GM19463 (cell line): ENCODE results near the gene PIP4K2C.
A peak's percentile ranks its signal among the peaks of the same experiment; 100 is the strongest.
"Not testable (repeated sequence)": the region's sequence is repeated elsewhere in the genome, so short reads cannot be mapped to it uniquely, and the experiment has no call there.

ENCODE experiments used
- ATAC-seq: cut with Tn5 transposase; IDR thresholded peaks from one replicate; pipeline ENCODE4 v1.9.1; 2021; ENCODE audit warnings: mild to moderate bottlenecking, moderate library complexity; ENCODE audit not compliant: unreplicated experiment

The PIP4K2C gene

GRCh38 chr12:57609101-57609780, 18.2 kb downstream of the PIP4K2C start:
- ATAC-seq: no peak

DNA sequence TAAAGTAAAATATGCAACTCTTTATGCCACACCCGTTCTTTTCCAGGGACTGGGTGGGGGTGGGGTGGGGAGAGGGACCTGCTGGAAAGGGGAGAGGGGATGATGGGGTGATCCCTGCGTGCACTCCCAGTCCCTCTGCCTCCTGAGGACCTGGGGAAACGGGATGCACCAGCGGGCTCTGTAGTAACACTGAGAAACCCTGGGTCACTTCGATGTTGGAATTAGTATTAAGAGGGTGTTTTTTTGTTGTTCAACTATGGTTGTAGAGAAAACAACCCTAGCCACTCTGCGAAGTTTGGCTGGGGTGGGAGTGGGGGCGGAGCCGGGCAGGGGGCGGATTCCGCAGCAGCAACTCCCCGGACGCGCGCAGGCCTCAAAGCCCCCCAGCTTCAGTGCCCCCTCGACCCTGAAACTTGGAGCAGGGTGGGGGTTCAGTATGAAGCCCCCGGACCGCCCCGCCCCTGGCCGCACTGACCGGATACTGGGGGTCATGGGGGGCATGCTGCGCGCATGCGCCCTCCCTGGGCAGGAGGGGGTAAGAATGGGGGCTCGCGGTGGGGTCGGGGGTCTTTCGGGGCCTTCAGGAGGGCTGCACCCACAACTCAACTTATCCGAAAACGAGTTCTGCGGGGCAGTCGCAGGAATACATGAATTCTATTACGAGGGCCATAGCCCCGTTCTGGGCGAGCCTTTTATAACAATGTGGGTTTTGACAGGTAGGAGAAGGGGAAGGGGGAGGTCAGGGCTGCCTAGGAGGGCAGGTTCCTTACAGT, 19.0 kb downstream of the PIP4K2C start:
- no peak for ATAC-seq

DNA sequence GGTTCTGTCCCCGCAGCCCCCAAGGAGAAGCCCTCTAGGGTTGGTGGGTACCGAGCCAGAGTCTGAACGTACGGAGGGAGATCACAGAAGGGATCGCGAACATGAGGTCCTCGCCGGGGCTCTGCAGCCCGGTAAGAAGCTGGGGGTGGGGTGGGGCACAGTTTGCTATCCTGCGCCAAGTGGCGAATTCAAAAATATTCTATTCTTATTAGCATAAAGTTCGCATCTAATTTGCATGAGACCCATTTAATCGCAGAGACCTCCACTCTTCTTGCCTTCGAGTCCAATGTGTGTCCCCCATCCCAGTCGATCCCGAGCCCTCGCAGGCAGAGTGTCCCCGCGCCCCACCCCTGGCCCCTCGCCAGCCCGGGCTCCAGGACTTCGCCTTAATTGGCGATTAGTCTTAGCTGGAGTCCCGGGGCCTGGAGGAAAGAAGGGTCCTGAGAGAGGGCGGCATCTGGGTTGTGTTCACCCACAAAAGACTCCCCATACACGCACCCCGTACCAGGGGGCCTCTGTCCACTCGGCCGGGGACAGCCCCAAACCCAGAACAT, 19.6 kb downstream of the PIP4K2C start:
- no peak for ATAC-seq

GRCh38 chr12:57611108-57611826, 20.3 kb downstream of the PIP4K2C start, which contains the start of gene ARHGEF25:
ARHGEF25 (plus strand) TSS chr12:57611435; CDS start chr12:57611895, 460 bp downstream.
- ATAC-seq: no peak

GRCh38 chr12:57611827-57612710, 21.1 kb downstream of the PIP4K2C start:
- no peak for ATAC-seq

DNA sequence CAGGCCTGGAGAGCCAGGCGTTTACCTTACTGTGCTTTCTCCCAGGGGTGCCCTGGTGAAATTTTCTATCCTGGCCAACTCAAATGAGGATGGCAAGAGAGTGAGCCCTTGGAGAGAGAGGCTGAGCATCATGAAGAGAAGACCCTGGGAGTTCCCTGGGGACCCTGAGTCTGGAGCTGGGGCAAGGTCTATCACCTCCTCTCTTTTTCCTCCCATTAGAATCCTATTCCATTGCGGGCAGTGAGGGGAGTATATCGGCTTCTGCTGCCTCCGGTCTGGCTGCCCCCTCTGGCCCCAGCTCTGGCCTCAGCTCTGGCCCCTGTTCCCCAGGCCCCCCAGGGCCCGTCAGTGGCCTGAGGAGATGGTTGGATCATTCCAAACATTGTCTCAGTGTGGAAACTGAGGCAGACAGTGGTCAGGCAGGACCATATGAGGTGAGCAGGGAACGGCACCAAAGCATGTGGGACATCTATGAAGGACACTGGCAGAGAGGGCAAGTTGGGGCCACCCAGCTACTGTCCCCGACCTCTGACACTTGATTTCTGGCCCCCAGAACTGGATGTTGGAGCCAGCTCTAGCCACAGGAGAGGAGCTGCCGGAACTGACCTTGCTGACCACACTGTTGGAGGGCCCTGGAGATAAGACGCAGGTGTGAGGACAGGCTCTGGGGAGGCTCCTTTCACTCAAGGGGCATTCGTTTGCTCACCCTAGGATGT, 21.9 kb downstream of the PIP4K2C start:
- no peak for ATAC-seq

GRCh38 chr12:57613427-57614109, 22.6 kb downstream of the PIP4K2C start:
- no peak for ATAC-seq

GRCh38 chr12:57614178-57614947, 23.4 kb downstream of the PIP4K2C start:
- ATAC-seq: peak; percentile 62

- no peak for ATAC-seq
Observed at GRCh38 chr12:57614948-57615500, 24.0 kb downstream of the PIP4K2C start.

- no peak for ATAC-seq
Observed at GRCh38 chr12:57615637-57616036, 24.6 kb downstream of the PIP4K2C start.

DNA sequence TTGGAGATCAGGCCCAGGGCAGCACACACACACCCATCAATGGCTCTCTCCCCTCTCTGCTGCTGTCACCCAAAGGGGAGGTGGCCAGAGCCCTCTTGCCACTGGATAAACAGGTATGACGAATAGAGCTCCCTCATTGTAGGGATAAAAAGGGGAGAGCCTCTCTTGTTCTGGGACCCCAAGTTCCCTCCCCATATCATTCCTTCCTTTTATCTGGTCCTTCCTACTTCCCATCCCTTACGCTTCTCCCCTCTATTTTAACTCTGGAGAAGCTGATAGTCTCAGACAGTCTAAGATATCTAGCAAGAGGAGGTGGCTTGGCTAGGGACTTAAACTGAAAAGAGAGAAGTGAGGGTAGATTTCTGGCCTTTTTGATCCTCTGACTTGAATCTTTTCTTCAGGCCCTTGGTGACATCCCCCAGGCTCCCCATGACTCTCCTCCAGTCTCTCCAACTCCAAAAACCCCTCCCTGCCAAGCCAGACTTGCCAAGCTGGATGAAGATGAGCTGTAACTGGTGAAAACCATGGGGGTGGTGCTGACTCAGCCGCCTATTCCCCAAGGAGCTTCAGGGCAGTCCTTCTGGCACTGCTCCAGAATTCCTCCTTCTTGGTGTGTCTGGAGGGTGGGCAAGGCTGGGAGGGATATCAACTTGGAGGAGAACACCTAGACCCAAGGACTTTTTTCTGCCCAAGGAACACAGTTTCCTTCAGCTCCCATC, 25.6 kb downstream of the PIP4K2C start:
- ATAC-seq: no peak

DNA sequence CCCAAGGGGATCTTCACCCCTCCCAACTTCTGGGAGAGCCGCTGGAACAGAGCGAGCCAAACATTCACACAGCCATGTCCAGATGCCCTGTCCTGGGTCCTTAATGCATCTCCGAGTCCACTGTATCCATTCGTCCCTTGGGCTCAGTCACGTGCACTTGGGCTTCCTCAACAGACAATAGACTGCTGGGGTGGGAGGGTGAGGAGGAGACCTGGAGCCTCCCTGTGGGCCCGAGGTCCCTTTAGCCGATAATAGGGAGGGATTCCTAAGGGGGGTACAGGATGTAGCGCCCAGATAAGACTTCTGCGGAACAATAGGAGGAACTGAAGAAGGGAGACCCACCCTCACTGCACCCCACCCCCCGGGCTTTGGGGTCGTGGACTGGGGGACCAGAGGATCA, 26.9 kb downstream of the PIP4K2C start:
- no peak for ATAC-seq

- not testable (repeated sequence) for ATAC-seq
Observed at GRCh38 chr12:57618431-57618830, 27.4 kb downstream of the PIP4K2C start.

DNA sequence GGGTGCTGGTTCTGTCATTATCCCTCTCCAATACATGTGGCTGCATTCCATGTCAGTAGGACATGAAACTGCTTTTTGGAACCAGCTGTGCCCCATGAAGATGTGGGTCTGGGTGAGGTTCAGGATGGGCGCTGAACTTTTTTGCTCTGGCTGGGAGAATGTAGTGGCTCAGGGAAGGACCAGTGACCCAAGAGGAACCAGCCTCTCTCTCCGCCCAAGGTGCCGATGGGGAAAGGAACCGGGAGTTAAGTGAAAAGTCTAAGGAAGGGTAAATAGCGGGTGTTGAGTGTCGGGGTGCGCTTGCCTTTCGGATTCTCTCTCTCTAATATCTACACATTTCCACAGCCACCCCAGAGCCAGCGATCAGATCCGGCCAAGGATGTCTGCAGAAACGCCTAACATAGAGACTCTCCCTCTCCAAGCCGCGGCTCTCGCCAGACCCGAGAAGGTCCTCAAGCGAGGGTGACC, 28.0 kb downstream of the PIP4K2C start:
- ATAC-seq: no peak

- ATAC-seq: no peak
Observed at GRCh38 chr12:57619434-57620244, 28.6 kb downstream of the PIP4K2C start.

DNA sequence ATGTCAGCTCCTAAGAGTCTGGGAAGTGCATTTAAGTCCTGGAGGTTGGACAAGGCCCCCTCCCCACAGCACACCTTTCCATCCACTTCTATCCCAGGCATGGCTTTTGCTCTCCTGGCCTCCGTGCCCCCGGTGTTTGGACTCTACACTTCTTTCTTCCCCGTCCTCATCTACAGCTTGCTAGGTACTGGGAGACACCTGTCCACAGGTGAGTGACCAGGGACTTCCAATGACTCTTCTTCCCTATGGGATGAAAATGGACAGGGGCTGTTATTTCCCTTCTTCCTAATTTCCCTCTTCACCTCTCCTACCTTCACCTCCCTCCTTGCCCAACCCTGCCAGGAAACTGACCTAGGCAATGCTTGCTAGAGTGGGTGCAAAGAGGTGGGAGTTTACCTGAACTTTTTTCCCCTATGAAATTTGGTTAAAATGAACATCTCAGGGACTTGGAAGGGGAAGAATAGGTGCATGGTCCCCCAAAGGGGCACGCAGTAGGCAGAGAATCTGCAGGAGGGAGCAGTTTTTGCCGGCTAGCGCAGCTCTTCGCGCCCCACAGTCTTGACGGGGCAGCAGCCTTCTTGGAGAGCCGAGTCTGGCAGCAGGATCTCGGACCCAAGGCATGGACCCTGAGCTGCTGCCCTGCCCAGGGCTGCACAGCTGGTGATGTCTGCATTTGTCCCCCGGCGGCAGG, 29.4 kb downstream of the PIP4K2C start:
- ATAC-seq: no peak
